ENCODE results near the gene CYB5R3. TPM values are rescaled to one million over a fixed set of nuclear protein-coding genes. Genes with fewer than 3 reads are reported as not detected.
"Not testable (repeated sequence)": the region's sequence is repeated elsewhere in the genome, so short reads cannot be mapped to it uniquely, and the experiment has no call there.

Gene CYB5R3
- polyA plus RNA-seq, 3 donors from 2014 or later: 52.2 to 117 (median 77.7) TPM

DNA sequence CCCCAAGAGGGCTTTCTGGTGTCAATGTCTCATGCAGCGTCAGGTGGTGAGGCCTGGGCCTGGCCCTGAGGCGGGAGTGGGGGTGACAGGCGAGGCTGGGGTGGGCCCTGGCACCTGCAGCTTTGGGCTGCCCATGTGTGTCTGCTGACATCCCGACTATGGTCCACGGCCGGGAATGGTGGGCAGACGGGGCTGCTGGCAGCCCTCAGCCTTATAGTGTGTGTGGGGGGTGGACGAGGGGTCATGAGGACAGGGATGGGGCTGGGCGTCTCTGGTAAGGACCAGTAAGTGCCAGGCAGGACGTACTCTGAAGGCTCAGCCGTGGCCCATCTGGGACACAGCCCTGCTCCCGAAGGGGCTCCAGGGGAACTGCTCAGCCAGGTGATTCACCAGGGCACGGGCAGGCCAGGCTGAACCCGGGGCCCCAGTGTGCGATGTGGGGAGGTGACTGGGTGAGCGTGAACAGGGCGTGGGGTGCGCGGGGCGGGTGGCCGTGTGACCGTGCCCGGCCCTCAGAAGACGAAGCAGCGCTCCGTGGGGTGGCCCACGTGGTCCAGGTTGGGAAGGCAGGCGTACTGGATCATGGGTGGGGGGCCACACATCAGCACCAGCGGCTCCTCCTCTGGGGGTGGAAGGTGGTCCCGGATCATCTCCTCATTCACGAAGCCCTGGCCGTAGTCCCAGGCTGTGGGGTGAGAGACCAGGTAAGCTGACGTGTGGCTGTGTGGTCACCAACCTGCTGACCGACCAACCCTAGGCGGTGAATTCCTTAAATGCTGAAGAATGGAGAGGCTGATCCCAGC is 29.7 kb downstream of the CYB5R3 start:
- Mint-ChIP-seq H3K27ac (no peak overlapping the region), H3K4me3 (no peak overlapping the region), H3K4me1 (peaks cover 11 to 17% of the 10 kb centered on the region in 2 donors), H3K9me3 (no peaks in the 10 kb centered on the region), H3K27me3 (ENCODE audit: low read depth in 3 of 3) (peaks cover 13 to 17% (median 15%) of the 10 kb centered on the region in 3 donors), H3K36me3 (peaks cover 0 to 5% (median 0%) of the 10 kb centered on the region in 3 donors)
- no peak for DNase-seq

DNA sequence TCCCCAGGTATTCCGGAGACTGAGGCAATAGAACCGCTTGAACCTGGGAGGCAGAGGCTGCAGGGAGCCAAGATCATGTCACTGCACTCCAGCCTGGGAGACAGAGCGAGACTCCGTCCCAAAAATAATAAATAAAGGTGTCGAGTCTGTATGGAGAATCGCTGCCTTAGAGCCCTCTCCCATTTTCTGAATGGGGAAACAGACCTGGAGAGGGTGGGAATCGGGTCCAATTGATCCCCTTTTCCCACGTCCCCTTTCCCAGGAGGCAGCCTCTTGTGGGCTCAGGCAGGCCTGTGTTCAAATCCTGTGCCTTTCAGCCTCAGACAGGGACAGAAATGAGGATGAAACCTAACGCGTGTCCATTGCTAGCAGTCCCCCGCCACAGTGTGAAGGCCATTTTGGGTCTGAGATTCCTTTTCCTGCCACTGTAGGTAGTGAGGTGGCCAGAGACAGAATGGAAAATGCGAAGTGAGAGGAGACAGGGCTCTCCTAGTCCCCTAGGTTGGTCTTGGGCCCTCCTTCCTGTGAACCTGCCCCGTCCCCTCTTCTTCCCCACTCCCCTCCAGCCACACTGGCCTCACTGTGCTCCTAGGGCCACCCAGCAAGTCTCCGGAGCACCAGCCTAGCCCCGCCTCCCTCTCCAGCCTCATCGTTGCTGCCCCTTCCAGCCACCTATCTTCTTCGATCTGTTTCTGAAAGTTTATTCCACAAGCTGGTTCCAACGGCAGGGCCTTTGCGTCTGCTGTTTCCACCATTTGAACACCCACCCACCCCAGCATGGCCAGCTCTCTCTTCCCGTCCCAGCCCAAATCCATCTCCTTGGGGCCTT is 31.8 kb downstream of the CYB5R3 start:
- H3K27me3 Mint-ChIP-seq (ENCODE audit: low read depth in 3 of 3): peaks cover 13 to 24% (median 18%) of the 10 kb centered on the region in 3 donors
- H3K36me3 Mint-ChIP-seq: peaks cover 0 to 5% (median 0%) of the 10 kb centered on the region in 3 donors
- peaks cover 30 to 35% of the 10 kb centered on the region in 2 donors for H3K4me1 Mint-ChIP-seq
- H3K27ac Mint-ChIP-seq: peak overlapping the region; percentile 7 to 78 (median 58)
- peak overlapping the region in 3 of 5 donors; percentile 9 to 41 (median 13) for H3K4me3 Mint-ChIP-seq
- H3K9me3 Mint-ChIP-seq: no peaks in the 10 kb centered on the region
- DNase-seq: no peak

DNA sequence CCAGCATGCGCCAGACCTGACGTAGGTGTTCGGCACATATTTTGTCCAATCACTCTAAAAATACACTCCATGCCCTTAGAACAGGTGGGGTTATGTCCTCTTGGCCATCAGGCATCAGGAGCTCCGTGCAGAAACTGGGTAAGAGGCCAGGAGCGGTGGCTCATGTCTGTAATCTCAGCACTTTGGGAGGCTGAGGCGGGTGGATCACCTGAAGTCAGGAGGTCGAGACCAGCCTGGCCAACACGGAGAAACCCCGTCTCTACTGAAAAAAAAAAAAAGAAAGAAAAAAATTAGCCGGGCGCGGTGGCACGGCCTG is 33.4 kb downstream of the CYB5R3 start:
- Mint-ChIP-seq H3K4me1 (peaks cover 43 to 46% of the 10 kb centered on the region in 2 donors), H3K27me3 (ENCODE audit: low read depth in 3 of 3) (peaks cover 13 to 24% (median 16%) of the 10 kb centered on the region in 3 donors), H3K4me3 (peak overlapping the region; percentile 85 to 97 (median 96)), H3K27ac (peak overlapping the region; percentile 99 to 100 (median 100))
- H3K9me3 Mint-ChIP-seq, H3K36me3 Mint-ChIP-seq: not testable (repeated sequence)
- DNase-seq: peak in 1 of 3 donors; percentile 14

DNA sequence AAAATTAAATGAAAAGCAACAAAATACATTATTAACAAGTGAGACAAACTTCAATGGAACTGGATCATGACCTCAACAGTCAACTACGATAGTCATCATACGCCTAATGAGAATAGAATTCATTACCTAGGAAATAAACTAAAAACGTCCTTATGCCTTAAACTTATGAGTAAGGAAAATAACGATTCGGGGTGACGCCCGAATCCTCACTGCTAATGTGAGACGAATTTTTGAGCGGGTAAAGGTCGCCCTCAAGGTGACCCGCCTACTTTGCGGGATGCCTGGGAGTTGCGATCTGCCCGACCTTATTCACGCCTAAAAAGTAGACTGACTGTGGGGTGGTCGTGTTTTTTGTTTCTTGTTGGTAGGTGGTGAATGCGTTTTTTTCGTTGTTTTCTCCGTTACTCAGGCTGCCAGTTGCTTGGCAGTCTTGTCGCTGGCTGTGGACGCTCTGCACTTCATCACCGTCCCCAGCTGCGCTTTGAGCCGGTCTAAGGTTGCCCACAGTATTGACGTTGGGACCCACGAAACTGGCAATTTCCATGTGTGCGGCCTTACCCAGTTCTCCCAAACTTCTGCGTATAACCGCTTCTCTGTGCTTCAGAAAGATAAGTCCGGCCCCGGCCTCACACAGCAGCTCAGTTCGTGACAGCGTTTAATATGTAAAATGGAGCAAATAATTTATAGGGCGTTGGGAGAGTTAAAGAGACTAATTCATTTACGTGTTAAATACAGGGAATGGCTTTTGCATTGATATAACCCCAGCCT is 33.9 kb downstream of the CYB5R3 start:
- Mint-ChIP-seq H3K9me3 (no peaks in the 10 kb centered on the region), H3K27ac (peak overlapping the region; percentile 99 to 100 (median 100)), H3K27me3 (ENCODE audit: low read depth in 3 of 3) (peaks cover 13 to 24% (median 16%) of the 10 kb centered on the region in 3 donors), H3K4me1 (peaks cover 49 to 51% of the 10 kb centered on the region in 2 donors), H3K36me3 (no peaks in the 10 kb centered on the region), H3K4me3 (peak overlapping the region; percentile 85 to 97 (median 96))
- DNase-seq: peak; percentile 90 to 93 (median 92)

DNA sequence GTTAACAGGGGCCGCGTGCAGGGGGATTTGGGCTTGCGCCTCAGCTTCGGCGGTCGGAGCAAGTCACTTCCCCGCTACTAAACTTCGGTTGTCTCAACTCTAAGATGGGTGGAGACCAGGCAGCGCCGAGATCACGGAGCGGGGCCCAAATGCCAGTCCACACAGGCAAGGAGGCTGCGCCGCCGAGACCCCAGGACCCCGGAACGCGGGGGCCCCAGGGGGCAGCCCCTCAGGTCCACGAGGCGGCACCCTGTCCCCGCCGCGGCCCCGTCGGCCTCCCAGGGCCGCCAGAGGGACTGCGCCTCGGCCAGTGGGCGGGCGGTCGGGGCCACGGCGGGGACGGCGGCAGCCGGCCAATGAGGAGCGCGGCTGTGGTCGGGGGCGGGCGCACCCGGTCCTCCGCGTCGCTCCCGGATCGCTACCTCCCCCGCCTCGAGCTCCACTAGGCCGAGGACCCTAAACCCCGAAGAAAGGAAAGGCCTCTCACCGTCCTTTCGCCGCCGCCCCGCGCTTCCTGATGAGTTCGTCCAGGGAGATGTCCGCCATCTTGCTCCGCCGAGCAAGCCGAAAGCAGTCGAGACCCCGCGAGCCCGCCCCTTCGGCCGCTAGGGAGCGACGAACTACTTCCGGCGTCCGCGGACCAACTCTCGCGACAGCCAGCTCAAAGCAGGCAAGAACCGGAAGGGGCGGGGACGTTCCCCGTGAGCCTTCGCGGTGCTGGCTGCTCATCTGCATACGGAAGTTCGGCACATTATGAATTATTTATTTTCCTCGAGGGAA is 34.7 kb downstream of the CYB5R3 start, which contains the start of gene POLDIP3:
POLDIP3 (minus strand) TSS at position 572 of the 780 bp plus-strand sequence; CDS start at position 546, 26 bp downstream.
- peaks cover 13 to 24% (median 16%) of the 10 kb centered on the region in 3 donors for H3K27me3 Mint-ChIP-seq (ENCODE audit: low read depth in 3 of 3)
- peaks cover 53 to 56% of the 10 kb centered on the region in 2 donors for H3K4me1 Mint-ChIP-seq

DNA sequence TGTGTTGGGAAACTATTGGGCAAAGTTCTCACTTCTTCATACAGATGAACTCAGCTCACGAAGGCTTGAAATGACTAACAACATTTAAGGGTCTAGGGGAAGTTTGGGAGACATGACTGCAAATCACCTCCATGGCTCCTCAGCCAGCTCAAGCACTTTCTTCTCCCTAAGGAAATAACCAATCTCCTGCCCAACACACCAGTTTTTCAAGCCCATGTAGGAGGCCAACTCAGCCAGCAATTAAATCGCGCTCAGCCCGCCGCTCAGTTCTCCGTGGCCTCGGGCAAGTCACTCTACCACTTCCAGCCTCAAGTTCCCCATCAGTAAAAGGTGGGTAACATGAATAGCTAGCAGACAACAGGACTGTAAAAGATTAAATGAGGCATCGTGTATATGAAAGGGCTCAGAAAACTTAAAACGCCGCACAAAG is 35.3 kb downstream of the CYB5R3 start:
- DNase-seq: no peak
- no peaks in the 10 kb centered on the region for H3K36me3 Mint-ChIP-seq
- H3K4me1 Mint-ChIP-seq: peaks cover 56% of the 10 kb centered on the region in 2 donors
- no peaks in the 10 kb centered on the region for H3K9me3 Mint-ChIP-seq
- H3K27me3 Mint-ChIP-seq (ENCODE audit: low read depth in 3 of 3): peaks cover 13 to 24% (median 16%) of the 10 kb centered on the region in 3 donors
- H3K4me3 Mint-ChIP-seq: peak overlapping the region; percentile 89 to 96 (median 92)
- peak overlapping the region; percentile 91 to 100 (median 97) for H3K27ac Mint-ChIP-seq

More for the DNA sequence above, 34.7 kb downstream of the CYB5R3 start, which contains the start of gene POLDIP3:
- Mint-ChIP-seq H3K4me3 (peak within 1 kb of the TSS; percentile 92 to 97 (median 96)), H3K9me3 (no peaks in the 10 kb centered on the region), H3K36me3 (no peaks in the 10 kb centered on the region), H3K27ac (peak within 1 kb of the TSS; percentile 99 to 100 (median 100))
- DNase-seq: peak; percentile 98 to 99 (median 99)

DNA sequence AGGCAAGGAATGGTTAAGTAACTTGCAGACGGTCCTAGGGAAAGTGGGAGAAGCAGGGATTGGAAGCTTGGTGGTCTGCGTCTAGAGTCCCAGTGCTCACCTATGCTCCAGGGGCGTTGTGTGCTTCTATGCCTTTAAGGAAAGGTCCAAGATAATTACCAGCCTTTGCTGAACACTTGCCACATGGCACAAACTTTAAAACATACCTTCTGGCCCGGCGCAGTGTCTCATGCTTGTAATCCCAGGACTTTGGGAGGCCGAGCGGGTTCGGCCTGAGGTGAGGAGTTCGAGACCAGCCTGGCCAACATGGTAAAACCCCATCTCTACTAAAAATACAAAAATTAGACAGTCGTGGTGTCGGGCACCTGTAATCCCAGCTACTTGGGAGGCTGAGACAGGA is 36.9 kb downstream of the CYB5R3 start:
- Mint-ChIP-seq H3K9me3 (no peaks in the 10 kb centered on the region), H3K27ac (peak overlapping the region in 5 of 6 donors; percentile 40 to 100 (median 91)), H3K36me3 (no peaks in the 10 kb centered on the region), H3K4me3 (peak overlapping the region in 4 of 5 donors; percentile 22 to 55 (median 31)), H3K4me1 (peaks cover 60 to 66% of the 10 kb centered on the region in 2 donors), H3K27me3 (ENCODE audit: low read depth in 3 of 3) (peaks cover 13 to 24% (median 16%) of the 10 kb centered on the region in 3 donors)
- no peak for DNase-seq

DNA sequence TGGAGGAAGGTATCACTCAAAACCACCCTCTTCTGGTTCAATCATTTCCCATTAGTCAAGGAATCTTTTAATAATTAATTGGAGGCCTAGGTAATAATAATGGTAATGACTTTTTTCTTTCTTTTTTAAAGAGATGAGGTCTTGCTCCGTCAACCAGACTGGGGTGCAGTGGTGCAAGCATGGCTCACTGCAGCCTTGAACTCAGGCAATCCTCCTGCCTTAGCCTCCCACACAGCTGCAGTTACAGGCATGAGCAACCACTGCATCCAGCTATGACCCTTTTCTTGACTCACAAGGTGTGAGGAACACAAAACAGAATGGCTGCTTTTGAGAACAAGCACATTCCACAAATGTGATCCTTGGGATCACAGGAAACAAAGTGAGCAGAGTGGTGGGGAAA is 38.1 kb downstream of the CYB5R3 start:
- H3K36me3 Mint-ChIP-seq: peaks cover 0 to 4% (median 3%) of the 10 kb centered on the region in 3 donors
- no peaks in the 10 kb centered on the region for H3K9me3 Mint-ChIP-seq
- peaks cover 11 to 24% (median 16%) of the 10 kb centered on the region in 3 donors for H3K27me3 Mint-ChIP-seq (ENCODE audit: low read depth in 3 of 3)
- peak overlapping the region in 2 of 6 donors; percentile 30 to 43 for H3K27ac Mint-ChIP-seq
- no peak for DNase-seq
- peak overlapping the region in 1 of 5 donors; percentile 13 for H3K4me3 Mint-ChIP-seq
- H3K4me1 Mint-ChIP-seq: peaks cover 65 to 73% of the 10 kb centered on the region in 2 donors

DNA sequence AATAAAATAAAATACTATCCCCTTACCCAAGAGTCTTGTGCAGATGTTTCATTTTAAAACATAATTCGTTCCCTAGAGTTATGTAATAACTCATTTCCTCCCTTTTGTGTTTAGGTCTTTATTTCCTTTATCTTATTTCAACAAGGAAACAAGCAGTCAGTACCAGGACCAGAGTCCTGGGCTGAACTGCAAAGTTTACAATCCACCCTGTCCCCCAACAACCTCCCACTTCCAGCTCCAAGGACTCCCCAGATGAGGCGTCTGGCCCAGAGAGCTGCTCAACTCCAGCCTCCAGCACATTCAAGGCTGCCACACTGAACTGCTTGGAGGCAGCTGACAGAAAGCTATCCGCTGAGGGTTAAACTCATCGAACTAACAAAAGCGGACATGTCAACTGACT is 39.0 kb downstream of the CYB5R3 start:
- peak overlapping the region in 2 of 6 donors; percentile 32 to 71 for H3K27ac Mint-ChIP-seq
- H3K4me3 Mint-ChIP-seq: no peak overlapping the region
- H3K27me3 Mint-ChIP-seq (ENCODE audit: low read depth in 3 of 3): peaks cover 7 to 18% (median 10%) of the 10 kb centered on the region in 3 donors
- no peaks in the 10 kb centered on the region for H3K9me3 Mint-ChIP-seq
- H3K4me1 Mint-ChIP-seq: peaks cover 62 to 73% of the 10 kb centered on the region in 2 donors
- no peak for DNase-seq
- H3K36me3 Mint-ChIP-seq: peaks cover 0 to 4% (median 3%) of the 10 kb centered on the region in 3 donors

DNA sequence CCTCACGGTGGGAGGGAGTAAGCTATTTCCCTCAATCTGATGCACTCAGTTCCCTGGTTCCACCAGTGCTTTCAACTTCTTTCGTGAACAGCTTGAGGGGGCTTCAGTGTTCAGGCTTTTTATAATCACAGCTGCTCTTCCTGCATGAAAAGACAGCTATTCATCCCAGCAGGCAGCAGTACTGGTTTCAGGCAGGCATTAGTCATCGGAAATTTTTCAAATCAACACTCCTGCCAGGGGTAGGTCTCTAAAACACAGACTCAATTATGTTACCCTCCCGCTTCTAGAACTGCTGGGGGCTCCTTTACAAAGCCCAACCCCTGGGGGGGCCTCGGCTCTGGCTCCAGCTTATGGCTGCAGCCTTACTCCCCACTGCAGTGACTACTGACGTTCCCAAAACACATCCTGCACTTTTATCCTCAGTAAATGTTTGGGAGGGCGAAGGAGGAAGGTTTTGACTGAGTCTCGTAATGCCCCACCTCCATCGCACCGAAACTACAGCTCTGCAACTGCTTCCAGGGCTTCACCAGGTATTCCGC is 40.3 kb downstream of the CYB5R3 start:
- no peak for DNase-seq
- H3K4me1 Mint-ChIP-seq: peaks cover 60 to 77% of the 10 kb centered on the region in 2 donors
- H3K9me3 Mint-ChIP-seq: no peaks in the 10 kb centered on the region
- H3K27me3 Mint-ChIP-seq (ENCODE audit: low read depth in 3 of 3): peaks cover 0 to 8% (median 4%) of the 10 kb centered on the region in 3 donors
- peaks cover 0 to 4% (median 3%) of the 10 kb centered on the region in 3 donors for H3K36me3 Mint-ChIP-seq
- H3K27ac Mint-ChIP-seq: no peak overlapping the region
- H3K4me3 Mint-ChIP-seq: no peak overlapping the region

DNA sequence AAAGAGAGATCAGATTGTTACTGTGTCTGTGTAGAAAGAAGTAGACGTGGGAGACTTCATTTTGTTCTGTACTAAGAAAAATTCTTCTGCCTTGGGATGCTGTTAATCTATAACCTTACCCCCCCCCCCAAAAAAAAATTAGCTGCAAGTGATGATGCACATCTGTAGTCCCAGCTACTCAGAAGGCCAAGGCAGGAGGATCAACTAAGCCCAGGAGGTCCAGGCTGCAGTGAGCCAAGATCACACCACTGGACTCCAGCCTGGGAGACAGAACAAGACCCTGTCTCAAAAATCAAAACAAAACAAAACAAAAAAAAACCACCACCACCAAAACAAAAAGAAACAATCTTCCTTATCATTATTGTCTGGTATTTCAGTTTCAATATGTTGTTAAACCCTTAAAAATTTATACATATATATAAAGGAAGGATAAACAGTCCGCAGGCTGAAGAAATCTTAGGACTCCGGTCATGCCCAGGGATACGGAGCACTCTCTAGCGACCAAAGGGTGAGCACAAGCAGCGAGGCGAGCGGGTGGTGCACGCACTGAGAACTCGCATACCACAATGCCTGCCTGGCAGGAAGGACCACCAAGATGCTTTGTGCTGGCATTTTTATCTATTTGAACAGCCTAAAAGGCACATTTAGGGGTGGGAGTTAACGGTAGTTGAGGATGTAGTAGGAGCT is 40.9 kb downstream of the CYB5R3 start:
- Mint-ChIP-seq H3K27me3 (ENCODE audit: low read depth in 3 of 3) (peaks cover 0 to 6% (median 3%) of the 10 kb centered on the region in 3 donors), H3K9me3 (no peaks in the 10 kb centered on the region), H3K36me3 (peaks cover 0 to 6% (median 4%) of the 10 kb centered on the region in 3 donors), H3K4me1 (peaks cover 56 to 77% of the 10 kb centered on the region in 2 donors), H3K4me3 (no peak overlapping the region), H3K27ac (no peak overlapping the region)
- no peak for DNase-seq

DNA sequence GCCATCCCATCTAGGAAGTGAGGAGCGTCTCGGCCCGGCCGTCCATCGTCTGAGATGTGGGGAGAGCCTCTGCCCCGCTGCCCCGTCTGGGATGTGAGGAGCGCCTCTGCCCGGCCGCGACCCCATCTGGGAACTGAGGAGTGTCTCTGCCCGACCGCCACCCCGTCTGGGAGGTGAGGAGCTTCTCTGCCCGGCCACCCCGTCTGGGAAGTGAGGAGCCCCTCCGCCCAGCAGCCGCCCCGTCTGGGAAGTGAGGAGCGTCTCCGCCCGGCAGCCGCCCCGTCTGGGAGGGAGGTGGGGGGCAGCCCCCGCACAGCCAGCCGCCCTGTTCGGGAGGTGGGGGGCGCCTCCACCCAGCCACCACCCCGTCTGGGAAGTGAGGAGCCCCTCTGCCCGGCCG is 41.6 kb downstream of the CYB5R3 start:
- H3K36me3 Mint-ChIP-seq: peaks cover 0 to 12% (median 5%) of the 10 kb centered on the region in 3 donors
- DNase-seq; H3K27me3 Mint-ChIP-seq (ENCODE audit: low read depth in 3 of 3); H3K4me3 Mint-ChIP-seq; H3K9me3 Mint-ChIP-seq; H3K27ac Mint-ChIP-seq: not testable (repeated sequence)
- peaks cover 54 to 77% of the 10 kb centered on the region in 2 donors for H3K4me1 Mint-ChIP-seq
